Measurements from ENCODE around the gene ATF3. TPM values are rescaled to one million over a fixed set of nuclear protein-coding genes. Genes with fewer than 3 reads are reported as not detected.

The ATF3 gene
- total RNA-seq, 4 donors from 2014 or later: 12.3 to 19.2 (median 13.7) TPM

DNA sequence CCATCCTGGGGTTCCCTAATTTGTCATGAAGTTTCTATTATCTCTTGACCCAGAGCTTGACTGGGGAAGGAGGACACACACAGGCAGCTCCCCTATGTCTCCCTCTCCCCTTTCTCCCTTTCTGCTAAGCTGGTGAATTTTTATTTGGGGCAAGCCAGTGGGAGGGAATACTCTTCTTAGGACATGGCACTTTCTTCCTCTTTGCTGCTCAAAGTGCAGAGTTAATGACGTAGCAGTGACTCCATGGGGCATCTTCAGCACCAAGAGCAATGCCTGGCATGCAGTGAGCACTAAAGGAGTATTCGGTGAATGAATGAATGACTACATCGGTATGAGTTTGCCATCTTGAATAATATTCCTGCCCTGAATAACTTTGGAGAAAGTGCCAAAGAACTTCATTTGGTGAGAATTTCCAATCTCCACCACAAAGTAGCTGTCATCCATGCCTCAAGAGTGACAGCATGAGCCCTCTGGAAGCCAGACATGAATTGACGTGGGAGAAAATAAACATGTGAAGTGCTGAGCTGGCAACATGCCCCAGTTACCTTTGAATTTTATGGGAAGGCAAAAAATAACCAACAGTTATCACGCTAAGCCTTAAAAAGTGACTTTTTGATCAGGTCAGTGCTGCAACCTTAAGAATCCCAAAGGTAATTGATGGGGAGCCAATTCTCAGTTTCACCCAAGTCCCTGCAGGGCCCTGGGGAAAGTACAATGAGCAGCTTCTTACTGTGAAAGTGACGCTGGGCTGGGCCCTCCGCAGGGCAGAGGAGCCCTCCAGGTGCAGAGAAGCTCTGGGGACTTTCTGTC, 22.1 kb upstream of the ATF3 start:
- H3K4me1 ChIP-seq: peaks cover 0 to 12% (median 0%) of the 10 kb centered on the region in 4 donors
- no peak overlapping the region for H3K27ac ChIP-seq
- TF ChIP-seq, protein P1, sequence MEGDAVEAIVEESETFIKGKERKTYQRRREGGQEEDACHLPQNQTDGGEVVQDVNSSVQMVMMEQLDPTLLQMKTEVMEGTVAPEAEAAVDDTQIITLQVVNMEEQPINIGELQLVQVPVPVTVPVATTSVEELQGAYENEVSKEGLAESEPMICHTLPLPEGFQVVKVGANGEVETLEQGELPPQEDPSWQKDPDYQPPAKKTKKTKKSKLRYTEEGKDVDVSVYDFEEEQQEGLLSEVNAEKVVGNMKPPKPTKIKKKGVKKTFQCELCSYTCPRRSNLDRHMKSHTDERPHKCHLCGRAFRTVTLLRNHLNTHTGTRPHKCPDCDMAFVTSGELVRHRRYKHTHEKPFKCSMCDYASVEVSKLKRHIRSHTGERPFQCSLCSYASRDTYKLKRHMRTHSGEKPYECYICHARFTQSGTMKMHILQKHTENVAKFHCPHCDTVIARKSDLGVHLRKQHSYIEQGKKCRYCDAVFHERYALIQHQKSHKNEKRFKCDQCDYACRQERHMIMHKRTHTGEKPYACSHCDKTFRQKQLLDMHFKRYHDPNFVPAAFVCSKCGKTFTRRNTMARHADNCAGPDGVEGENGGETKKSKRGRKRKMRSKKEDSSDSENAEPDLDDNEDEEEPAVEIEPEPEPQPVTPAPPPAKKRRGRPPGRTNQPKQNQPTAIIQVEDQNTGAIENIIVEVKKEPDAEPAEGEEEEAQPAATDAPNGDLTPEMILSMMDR (IDR thresholded peaks at IDR 0.05): no peak
- TF ChIP-seq POLR2A (IDR thresholded peaks at IDR 0.05) (no peak), EP300 (IDR thresholded peaks at IDR 0.05) (no peak)
- no peak overlapping the region for H3K4me3 ChIP-seq
- no peak for DNase-seq (ENCODE audit: low spot score in 2 of 2)
- peaks cover 0 to 11% of the 10 kb centered on the region in 2 donors for H3K27me3 ChIP-seq
- H3K36me3 ChIP-seq: no peaks in the 10 kb centered on the region
- 79 to 82% methylated on average over 7 of the region's 7 CpGs for WGBS, 2 donors
- H3K9me3 ChIP-seq: no peaks in the 10 kb centered on the region

DNA sequence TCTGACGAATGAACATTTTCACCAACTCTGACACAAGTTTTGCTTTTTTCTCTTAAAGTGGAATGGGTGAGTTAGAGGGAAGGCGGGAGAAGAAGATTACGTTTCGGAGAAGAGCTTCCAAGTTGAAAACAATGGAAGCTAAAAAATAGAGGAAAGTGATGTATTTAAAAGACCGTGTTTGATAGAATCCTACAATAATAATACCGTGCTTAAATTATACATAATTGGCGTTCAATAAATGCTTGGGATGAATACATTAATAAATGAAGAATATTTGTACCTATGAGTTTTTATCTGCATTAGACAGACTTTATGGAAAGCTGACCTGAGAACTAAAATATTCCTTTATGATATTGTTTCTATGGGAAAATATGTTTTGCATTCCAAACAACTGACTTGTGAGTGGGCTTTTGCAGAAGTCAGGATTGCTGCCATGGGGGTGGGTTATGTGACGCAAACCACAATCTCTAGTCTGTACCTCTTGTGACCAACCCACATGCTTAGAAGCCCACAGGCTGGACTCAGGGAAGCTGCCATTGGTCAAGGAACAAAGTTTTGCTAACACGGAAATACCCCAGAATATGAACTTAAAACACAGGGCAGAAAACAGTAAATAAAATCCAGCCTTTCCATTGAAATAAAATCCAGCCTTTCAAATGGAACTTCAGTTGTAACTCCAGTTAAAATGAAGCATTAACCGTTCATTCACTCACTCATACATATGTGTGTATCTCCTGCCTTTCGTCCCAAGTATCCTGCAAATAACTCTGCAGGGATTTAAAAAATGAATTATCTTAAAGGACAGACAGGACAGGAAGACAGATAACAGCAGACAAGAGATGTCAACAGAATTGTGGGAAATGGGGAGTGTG, 21.3 kb upstream of the ATF3 start:
- Histone ChIP-seq H3K9me3 (no peaks in the 10 kb centered on the region), H3K36me3 (no peaks in the 10 kb centered on the region), H3K4me1 (peaks cover 0 to 9% (median 0%) of the 10 kb centered on the region in 4 donors), H3K4me3 (no peak overlapping the region), H3K27ac (peak overlapping the region in 1 of 4 donors; percentile 22), H3K27me3 (peaks cover 0 to 11% of the 10 kb centered on the region in 2 donors)
- WGBS, 2 donors: 61 to 63% methylated on average over 11 of the region's 11 CpGs
- no peak for DNase-seq (ENCODE audit: low spot score in 2 of 2)
- TF ChIP-seq, protein P1 (IDR thresholded peaks at IDR 0.05): no peak
- peak in 1 of 2 donors; percentile 18 for TF ChIP-seq EP300 (IDR thresholded peaks at IDR 0.05)

DNA sequence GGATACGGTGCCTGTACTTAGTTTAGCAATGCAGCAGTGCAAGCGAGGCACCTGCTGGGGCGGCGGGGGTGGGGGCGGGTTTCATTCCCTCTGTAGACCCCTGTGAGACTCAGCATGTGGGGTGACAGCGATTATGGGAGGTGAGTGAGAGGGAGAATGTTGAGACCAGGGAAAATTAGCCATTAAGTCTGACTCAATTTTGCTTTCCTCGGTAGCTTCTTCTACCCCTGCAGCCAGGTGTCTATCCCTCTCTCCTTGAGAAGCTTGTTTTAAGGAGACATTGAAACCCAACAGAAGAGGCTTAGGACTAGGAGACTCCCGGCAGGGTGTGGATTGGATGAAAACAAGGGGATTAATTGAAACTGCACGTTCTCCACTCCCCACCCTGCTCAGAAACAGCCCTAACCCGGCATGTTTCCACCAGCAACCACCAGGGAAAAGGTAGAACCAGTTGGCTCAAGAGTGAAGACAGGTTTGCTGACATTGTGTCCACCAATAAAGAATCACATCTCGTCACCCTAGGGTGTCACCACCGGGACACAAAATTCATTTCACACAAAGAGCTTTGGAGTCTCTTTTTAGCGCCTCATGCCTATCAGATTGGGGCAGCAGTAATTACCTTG, 20.6 kb upstream of the ATF3 start:
- peaks cover 0 to 11% of the 10 kb centered on the region in 2 donors for H3K27me3 ChIP-seq
- H3K36me3 ChIP-seq: no peaks in the 10 kb centered on the region
- no peak for DNase-seq (ENCODE audit: low spot score in 2 of 2)
- H3K4me1 ChIP-seq: peaks cover 0 to 2% (median 0%) of the 10 kb centered on the region in 4 donors
- TF ChIP-seq POLR2A (IDR thresholded peaks at IDR 0.05) (no peak), EP300 (IDR thresholded peaks at IDR 0.05) (no peak)
- peak overlapping the region in 1 of 4 donors; percentile 22 for H3K27ac ChIP-seq
- H3K4me3 ChIP-seq: no peak overlapping the region
- WGBS, 2 donors: 44 to 49% methylated on average over 13 of the region's 13 CpGs
- no peaks in the 10 kb centered on the region for H3K9me3 ChIP-seq

DNA sequence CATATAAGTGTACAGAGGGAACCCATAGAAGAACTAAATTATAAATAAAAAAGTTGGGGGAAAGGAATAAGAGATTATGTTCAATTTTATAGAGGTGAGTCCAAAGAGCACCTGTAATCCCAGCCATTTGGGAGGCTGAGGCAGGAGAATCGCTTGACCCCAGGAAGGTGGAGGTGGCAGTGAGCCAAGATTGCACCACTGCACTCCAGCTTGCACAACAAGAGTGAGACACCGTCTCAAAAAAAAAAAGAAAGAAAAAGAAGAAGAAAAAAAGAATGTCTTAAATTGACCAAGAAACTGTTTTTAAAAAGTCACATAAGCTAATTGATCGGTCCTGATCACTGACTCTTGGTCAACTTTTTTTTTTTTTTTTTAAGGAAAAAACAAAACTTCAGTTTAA, 19.1 kb upstream of the ATF3 start:
- WGBS, 2 donors: 79 to 85% methylated on average over 3 of the region's 3 CpGs
- DNase-seq (ENCODE audit: low spot score in 2 of 2): no peak
- Histone ChIP-seq H3K4me1 (no peaks in the 10 kb centered on the region), H3K4me3 (no peak overlapping the region), H3K27ac (no peak overlapping the region), H3K36me3 (no peaks in the 10 kb centered on the region), H3K9me3 (no peaks in the 10 kb centered on the region), H3K27me3 (peaks cover 0 to 11% of the 10 kb centered on the region in 2 donors)
- TF ChIP-seq, protein P1 (IDR thresholded peaks at IDR 0.05): no peak
- no peak for TF ChIP-seq POLR2A (IDR thresholded peaks at IDR 0.05)
- no peak for TF ChIP-seq EP300 (IDR thresholded peaks at IDR 0.05)

DNA sequence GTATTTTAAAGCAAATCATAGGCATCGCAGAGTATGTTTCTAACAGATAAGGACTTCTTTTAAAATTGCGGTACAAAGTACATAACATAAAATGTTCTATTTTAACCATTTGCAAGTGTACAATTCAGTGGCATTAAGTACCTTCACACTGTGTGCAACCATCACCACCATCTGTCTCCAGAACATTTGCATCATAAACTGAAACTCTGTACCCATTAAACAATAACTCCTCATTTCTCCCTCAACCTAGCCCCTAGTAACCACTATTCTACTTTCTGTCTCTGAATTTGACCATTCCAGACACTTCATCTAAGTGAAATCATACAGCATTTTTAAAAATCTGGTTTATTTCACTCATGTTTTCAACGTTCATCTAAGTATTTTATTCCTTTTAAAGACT, 16.6 kb upstream of the ATF3 start:
- H3K9me3 ChIP-seq: no peaks in the 10 kb centered on the region
- peaks cover 0 to 9% (median 3%) of the 10 kb centered on the region in 4 donors for H3K4me1 ChIP-seq
- no peak overlapping the region for H3K4me3 ChIP-seq
- H3K27me3 ChIP-seq: peaks cover 0 to 11% of the 10 kb centered on the region in 2 donors
- TF ChIP-seq, protein P1 (IDR thresholded peaks at IDR 0.05): no peak
- no peak for TF ChIP-seq POLR2A (IDR thresholded peaks at IDR 0.05)
- TF ChIP-seq EP300 (IDR thresholded peaks at IDR 0.05): no peak
- 81 to 85% methylated on average over 3 of the region's 3 CpGs for WGBS, 2 donors
- no peak for DNase-seq (ENCODE audit: low spot score in 2 of 2)
- H3K36me3 ChIP-seq: no peaks in the 10 kb centered on the region
- H3K27ac ChIP-seq: no peak overlapping the region
